ENCODE results near the gene ADARB2. TPM values are rescaled to one million over a fixed set of nuclear protein-coding genes. Genes with fewer than 3 reads are reported as not detected.

The ADARB2 gene
- total RNA-seq, 1 experiment from 2014 or later: not detected

- intact Hi-C loops (cut with micrococcal nuclease; ENCODE audit: unreplicated experiment): no loop called here
- no peak for TF ChIP-seq CTCF (IDR thresholded peaks at IDR 0.05; ENCODE audit: unreplicated experiment)
- BruUV-seq (replicated peaks): no TSS peak
- DNase-seq: no peak
- H3K9me3 Mint-ChIP-seq (ENCODE audit: low read depth, unreplicated experiment): no peaks in the 10 kb centered on the region
- H3K4me3 Mint-ChIP-seq (ENCODE audit: low read depth, unreplicated experiment): no peak overlapping the region
- H3K27me3 Mint-ChIP-seq (ENCODE audit: unreplicated experiment): peaks cover 24% of the 10 kb centered on the region
- H3K36me3 Mint-ChIP-seq (ENCODE audit: insufficient read depth, unreplicated experiment): no peaks in the 10 kb centered on the region
- H3K27ac Mint-ChIP-seq (ENCODE audit: unreplicated experiment): no peak overlapping the region
- CTCF ChIA-PET: no interaction called here
- no peaks in the 10 kb centered on the region for H3K4me1 Mint-ChIP-seq (ENCODE audit: low read depth, unreplicated experiment)
Observed at GRCh38 chr10:1575481-1576244, 161.7 kb downstream of the ADARB2 start.

GRCh38 chr10:1574719-1575118 is 162.6 kb downstream of the ADARB2 start:
- intact Hi-C loops (cut with micrococcal nuclease; ENCODE audit: unreplicated experiment): no loop called here
- H3K27me3 Mint-ChIP-seq (ENCODE audit: unreplicated experiment): peaks cover 24% of the 10 kb centered on the region
- CTCF ChIA-PET: no interaction called here

GRCh38 chr10:1573981-1574380 is 163.3 kb downstream of the ADARB2 start:
- CTCF ChIA-PET: no interaction called here
- BruUV-seq (replicated peaks): no TSS peak
- H3K27ac Mint-ChIP-seq (ENCODE audit: unreplicated experiment): no peak overlapping the region

More at GRCh38 chr10:1574719-1575118, 162.6 kb downstream of the ADARB2 start:
- Mint-ChIP-seq H3K4me1 (ENCODE audit: low read depth, unreplicated experiment) (no peaks in the 10 kb centered on the region), H3K36me3 (ENCODE audit: insufficient read depth, unreplicated experiment) (no peaks in the 10 kb centered on the region), H3K27ac (ENCODE audit: unreplicated experiment) (no peak overlapping the region), H3K4me3 (ENCODE audit: low read depth, unreplicated experiment) (no peak overlapping the region), H3K9me3 (ENCODE audit: low read depth, unreplicated experiment) (no peaks in the 10 kb centered on the region)
- DNase-seq: no peak
- BruUV-seq (replicated peaks): no TSS peak
- TF ChIP-seq CTCF (IDR thresholded peaks at IDR 0.05; ENCODE audit: unreplicated experiment): no peak

GRCh38 chr10:1573334-1573969 is 163.9 kb downstream of the ADARB2 start:
- intact Hi-C loops (cut with micrococcal nuclease; ENCODE audit: unreplicated experiment): no loop called here
- BruUV-seq (replicated peaks): no TSS peak

More at GRCh38 chr10:1573981-1574380, 163.3 kb downstream of the ADARB2 start:
- TF ChIP-seq CTCF (IDR thresholded peaks at IDR 0.05; ENCODE audit: unreplicated experiment): no peak
- no peaks in the 10 kb centered on the region for H3K4me1 Mint-ChIP-seq (ENCODE audit: low read depth, unreplicated experiment)
- peaks cover under 1% of the 10 kb centered on the region for H3K9me3 Mint-ChIP-seq (ENCODE audit: low read depth, unreplicated experiment)
- intact Hi-C loops (cut with micrococcal nuclease; ENCODE audit: unreplicated experiment): no loop called here
- DNase-seq: no peak
- no peak overlapping the region for H3K4me3 Mint-ChIP-seq (ENCODE audit: low read depth, unreplicated experiment)
- H3K27me3 Mint-ChIP-seq (ENCODE audit: unreplicated experiment): peaks cover 30% of the 10 kb centered on the region
- no peaks in the 10 kb centered on the region for H3K36me3 Mint-ChIP-seq (ENCODE audit: insufficient read depth, unreplicated experiment)

More at GRCh38 chr10:1573334-1573969, 163.9 kb downstream of the ADARB2 start:
- Mint-ChIP-seq H3K9me3 (ENCODE audit: low read depth, unreplicated experiment) (peaks cover 4% of the 10 kb centered on the region), H3K27me3 (ENCODE audit: unreplicated experiment) (peaks cover 35% of the 10 kb centered on the region), H3K4me3 (ENCODE audit: low read depth, unreplicated experiment) (no peak overlapping the region), H3K36me3 (ENCODE audit: insufficient read depth, unreplicated experiment) (no peaks in the 10 kb centered on the region), H3K4me1 (ENCODE audit: low read depth, unreplicated experiment) (no peaks in the 10 kb centered on the region), H3K27ac (ENCODE audit: unreplicated experiment) (no peak overlapping the region)
- CTCF ChIA-PET: no interaction called here
- no peak for DNase-seq
- no peak for TF ChIP-seq CTCF (IDR thresholded peaks at IDR 0.05; ENCODE audit: unreplicated experiment)

Data from Calu3 (cell line).